ENCODE results near the gene TRIM41. TPM values are rescaled to one million over a fixed set of nuclear protein-coding genes. Genes with fewer than 3 reads are reported as not detected.
A peak's percentile ranks its signal among the peaks of the same experiment; 100 is the strongest.

The TRIM41 gene
- total and polyA plus RNA-seq, 9 of the 15 experiments (the other 6 are each of a cell fraction or from before 2014, with no cell fraction given): 1.8 to 47.6 (median 20.9) TPM

DNA sequence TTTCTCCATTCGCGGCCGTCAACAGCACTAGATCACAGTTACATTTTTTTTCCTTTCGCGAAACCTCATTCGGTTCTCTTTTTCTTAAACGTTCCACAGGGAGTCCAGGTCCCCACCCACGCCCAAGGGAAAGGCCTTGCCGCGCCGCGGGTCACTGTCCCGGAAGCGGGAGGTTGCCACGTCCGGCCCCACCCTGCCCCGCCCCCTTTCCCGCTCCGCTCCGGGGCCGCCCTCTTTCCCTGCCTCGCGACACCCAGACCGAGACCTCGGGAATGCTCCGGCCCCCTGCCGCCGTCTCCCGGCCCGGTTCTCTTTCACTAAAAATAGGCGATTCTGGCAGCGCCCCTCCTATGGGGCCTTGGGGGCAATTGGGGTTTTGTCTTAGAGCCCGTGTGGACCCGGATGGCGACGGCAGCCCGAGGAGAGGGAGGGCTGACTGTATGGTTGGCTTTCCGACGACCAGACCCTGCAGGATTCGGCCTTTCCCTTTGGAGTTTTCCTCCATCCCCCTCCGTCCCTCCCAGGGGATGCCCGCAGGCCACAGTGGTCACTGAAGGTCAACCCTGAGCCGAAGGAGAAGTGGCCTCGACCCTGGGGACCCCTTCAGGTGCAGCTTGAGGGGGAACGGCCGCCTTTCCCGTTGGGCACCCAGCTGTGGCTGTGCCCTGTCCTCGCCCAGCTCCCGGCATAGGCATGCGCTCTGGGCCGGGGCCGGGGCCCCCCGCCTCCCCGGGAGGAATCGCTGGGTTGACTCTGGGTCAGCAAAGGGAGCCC lies 23.4 kb downstream of the TRIM41 start (continued):
- no peak for TF ChIP-seq RREB1 (CRISPR knock-in tag; IDR thresholded peaks at IDR 0.05)
- TF ChIP-seq, protein P1, sequence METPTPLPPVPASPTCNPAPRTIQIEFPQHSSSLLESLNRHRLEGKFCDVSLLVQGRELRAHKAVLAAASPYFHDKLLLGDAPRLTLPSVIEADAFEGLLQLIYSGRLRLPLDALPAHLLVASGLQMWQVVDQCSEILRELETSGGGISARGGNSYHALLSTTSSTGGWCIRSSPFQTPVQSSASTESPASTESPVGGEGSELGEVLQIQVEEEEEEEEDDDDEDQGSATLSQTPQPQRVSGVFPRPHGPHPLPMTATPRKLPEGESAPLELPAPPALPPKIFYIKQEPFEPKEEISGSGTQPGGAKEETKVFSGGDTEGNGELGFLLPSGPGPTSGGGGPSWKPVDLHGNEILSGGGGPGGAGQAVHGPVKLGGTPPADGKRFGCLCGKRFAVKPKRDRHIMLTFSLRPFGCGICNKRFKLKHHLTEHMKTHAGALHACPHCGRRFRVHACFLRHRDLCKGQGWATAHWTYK (CRISPR knock-in tag; IDR thresholded peaks at IDR 0.05): peak; percentile 62
- no peak for TF ChIP-seq KLF16 (IDR thresholded peaks at IDR 0.05)
- TF ChIP-seq FOSL1 (tag; conservative IDR thresholded peaks at IDR 0.05): no peak
- no peak for TF ChIP-seq HBP1 (CRISPR knock-in tag; IDR thresholded peaks at IDR 0.05)
- no peak for TF ChIP-seq GTF2B (IDR thresholded peaks at IDR 0.05; ENCODE audit: extremely low read depth, insufficient read length)
- TF ChIP-seq FOXJ2 (tag; IDR thresholded peaks at IDR 0.05): no peak
- TF ChIP-seq, protein P2, sequence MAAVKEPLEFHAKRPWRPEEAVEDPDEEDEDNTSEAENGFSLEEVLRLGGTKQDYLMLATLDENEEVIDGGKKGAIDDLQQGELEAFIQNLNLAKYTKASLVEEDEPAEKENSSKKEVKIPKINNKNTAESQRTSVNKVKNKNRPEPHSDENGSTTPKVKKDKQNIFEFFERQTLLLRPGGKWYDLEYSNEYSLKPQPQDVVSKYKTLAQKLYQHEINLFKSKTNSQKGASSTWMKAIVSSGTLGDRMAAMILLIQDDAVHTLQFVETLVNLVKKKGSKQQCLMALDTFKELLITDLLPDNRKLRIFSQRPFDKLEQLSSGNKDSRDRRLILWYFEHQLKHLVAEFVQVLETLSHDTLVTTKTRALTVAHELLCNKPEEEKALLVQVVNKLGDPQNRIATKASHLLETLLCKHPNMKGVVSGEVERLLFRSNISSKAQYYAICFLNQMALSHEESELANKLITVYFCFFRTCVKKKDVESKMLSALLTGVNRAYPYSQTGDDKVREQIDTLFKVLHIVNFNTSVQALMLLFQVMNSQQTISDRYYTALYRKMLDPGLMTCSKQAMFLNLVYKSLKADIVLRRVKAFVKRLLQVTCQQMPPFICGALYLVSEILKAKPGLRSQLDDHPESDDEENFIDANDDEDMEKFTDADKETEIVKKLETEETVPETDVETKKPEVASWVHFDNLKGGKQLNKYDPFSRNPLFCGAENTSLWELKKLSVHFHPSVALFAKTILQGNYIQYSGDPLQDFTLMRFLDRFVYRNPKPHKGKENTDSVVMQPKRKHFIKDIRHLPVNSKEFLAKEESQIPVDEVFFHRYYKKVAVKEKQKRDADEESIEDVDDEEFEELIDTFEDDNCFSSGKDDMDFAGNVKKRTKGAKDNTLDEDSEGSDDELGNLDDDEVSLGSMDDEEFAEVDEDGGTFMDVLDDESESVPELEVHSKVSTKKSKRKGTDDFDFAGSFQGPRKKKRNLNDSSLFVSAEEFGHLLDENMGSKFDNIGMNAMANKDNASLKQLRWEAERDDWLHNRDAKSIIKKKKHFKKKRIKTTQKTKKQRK (IDR thresholded peaks at IDR 0.05; ENCODE audit: borderline replicate concordance, low read depth, low read length): no peak
- TF ChIP-seq SP2 (IDR thresholded peaks at IDR 0.05; ENCODE audit: extremely low read depth, low read depth, low read length, poor library complexity, severe bottlenecking): no peak
- TF ChIP-seq TFAM (CRISPR knock-in tag; conservative IDR thresholded peaks at IDR 0.05): no peak
- no peak for TF ChIP-seq SAFB2 (IDR thresholded peaks at IDR 0.05; ENCODE audit: borderline replicate concordance, low read depth, low read length, severe bottlenecking)
- no peak for TF ChIP-seq NCOA1 (IDR thresholded peaks at IDR 0.05; ENCODE audit: low read depth)
- TF ChIP-seq ZNF134 (CRISPR knock-in tag; conservative IDR thresholded peaks at IDR 0.05): no peak
- no peak for TF ChIP-seq ARNT (IDR thresholded peaks at IDR 0.05)

Data from K562 (cell line).